Astrocyte (in vitro differentiated cells and primary cell): ENCODE measurements around the gene CNOT4. TPM values are rescaled to one million over a fixed set of nuclear protein-coding genes. Genes with fewer than 3 reads are reported as not detected.

Source experiments
- DNase-seq: peaks from one replicate; pipeline ENCODE4 v3.0.0-alpha.2; 2010; ENCODE audit warnings: low read depth
- FAIRE-seq: peaks from 2 replicates; lab custom pipeline; 2011; peaks lifted over from hg19 to GRCh38; lab: Jason Lieb, UNC
- H2AFZ ChIP-seq: 2 replicates; pipeline ENCODE4 v1.6.0; 2012; ENCODE audit warnings: low read depth, low read length, inconsistent platforms
- H3K27ac ChIP-seq: 2 replicates; pipeline ENCODE4 v1.5.1; 2011; ENCODE audit warnings: low read depth, low read length, inconsistent platforms
- H3K27me3 ChIP-seq: 2 replicates; pipeline ENCODE4 v1.6.0; 2011; ENCODE audit warnings: low read length, inconsistent platforms; ENCODE audit not compliant: insufficient read depth
- H3K36me3 ChIP-seq: 2 replicates; pipeline ENCODE4 v1.5.1; 2011; ENCODE audit warnings: low read length, inconsistent platforms; ENCODE audit not compliant: insufficient read depth
- H3K4me1 ChIP-seq: 2 replicates; pipeline ENCODE4 v1.5.1; 2011; ENCODE audit warnings: low read length, inconsistent platforms; ENCODE audit not compliant: insufficient read depth
- H3K4me2 ChIP-seq: 2 replicates; pipeline ENCODE4 v1.6.0; 2012; ENCODE audit warnings: low read length, inconsistent platforms
- H3K4me3 ChIP-seq: 2 replicates; pipeline ENCODE4 v1.5.1; 2011; ENCODE audit warnings: low read depth, mild to moderate bottlenecking, low read length, inconsistent platforms; ENCODE audit not compliant: insufficient read depth
- H3K79me2 ChIP-seq: 2 replicates; pipeline ENCODE4 v1.6.0; 2012; ENCODE audit warnings: mild to moderate bottlenecking, low read length, inconsistent platforms; ENCODE audit not compliant: insufficient read depth
- H3K9ac ChIP-seq: 2 replicates; pipeline ENCODE4 v1.6.0; 2012; ENCODE audit warnings: mild to moderate bottlenecking, low read length, inconsistent platforms
- H3K9me3 ChIP-seq: 2 replicates; pipeline ENCODE4 v1.5.1; 2012; ENCODE audit warnings: low read depth, mild to moderate bottlenecking, low read length, inconsistent platforms; ENCODE audit not compliant: insufficient read depth
- H4K20me1 ChIP-seq: 2 replicates; pipeline ENCODE4 v1.6.0; 2012; ENCODE audit warnings: low read length, inconsistent platforms; ENCODE audit not compliant: insufficient read depth
- H3K27ac Mint-ChIP-seq: one replicate; pipeline ENCODE4 v1.8.0; 2021; ENCODE audit warnings: mild to moderate bottlenecking, mixed read lengths; ENCODE audit not compliant: unreplicated experiment
- H3K27me3 Mint-ChIP-seq: one replicate; pipeline ENCODE4 v1.8.0; 2021; ENCODE audit warnings: low read depth, mixed read lengths; ENCODE audit not compliant: unreplicated experiment
- H3K36me3 Mint-ChIP-seq: one replicate; pipeline ENCODE4 v1.8.0; 2021; ENCODE audit warnings: low read depth, mixed read lengths; ENCODE audit not compliant: unreplicated experiment
- H3K4me1 Mint-ChIP-seq: one replicate; pipeline ENCODE4 v1.8.0; 2021; ENCODE audit warnings: low read depth, mixed read lengths; ENCODE audit not compliant: unreplicated experiment
- H3K4me3 Mint-ChIP-seq: one replicate; pipeline ENCODE4 v1.8.0; 2021; ENCODE audit warnings: mild to moderate bottlenecking, moderate library complexity, mixed read lengths; ENCODE audit not compliant: unreplicated experiment
- H3K9me3 Mint-ChIP-seq: one replicate; pipeline ENCODE4 v1.8.0; 2021; ENCODE audit warnings: mild to moderate bottlenecking, mixed read lengths; ENCODE audit not compliant: unreplicated experiment
- CTCF ChIP-seq: IDR thresholded peaks from 2 replicates; pipeline ENCODE4 v1.5.1; 2011; ENCODE audit warnings: low read depth, mild to moderate bottlenecking, inconsistent platforms, low read length, moderate library complexity; ENCODE audit not compliant: insufficient read depth
- EZH2 ChIP-seq: IDR thresholded peaks from 2 replicates; pipeline ENCODE4 v1.6.1; 2012; ENCODE audit warnings: mild to moderate bottlenecking, low read length, inconsistent platforms; ENCODE audit not compliant: insufficient read depth
- total RNA-seq: library from RNA; stranded (reverse); gene quantifications from 2 replicates; pipeline ENCODE4 v1.2.1, GENCODE V29; 2021

The CNOT4 gene
- total RNA-seq, 1 donor from 2014 or later, result 24.9 TPM

- H3K27me3 Mint-ChIP-seq, result no peaks in the 10 kb centered on the region
- H3K9ac ChIP-seq, result no peak overlapping the region
- no peak for TF ChIP-seq CTCF
- no peak for TF ChIP-seq EZH2
- no peaks in the 10 kb centered on the region for H3K9me3 Mint-ChIP-seq
- H3K9me3 ChIP-seq, result no peaks in the 10 kb centered on the region
- H3K4me3 Mint-ChIP-seq, result no peak overlapping the region
- no peak for FAIRE-seq
- no peaks in the 10 kb centered on the region for H3K4me1 ChIP-seq
- DNase-seq, result no peak
- no peak overlapping the region for H3K4me3 ChIP-seq
- H3K4me2 ChIP-seq, result peak overlapping the region; percentile 13
- H3K4me1 Mint-ChIP-seq, result peaks cover 5% of the 10 kb centered on the region
- no peak overlapping the region for H2AFZ ChIP-seq
- H3K79me2 ChIP-seq, result no peaks in the 10 kb centered on the region
- H3K27ac ChIP-seq, result no peak overlapping the region
- no peaks in the 10 kb centered on the region for H3K36me3 Mint-ChIP-seq
- no peak overlapping the region for H3K27ac Mint-ChIP-seq
- H3K27me3 ChIP-seq, result no peaks in the 10 kb centered on the region
- H4K20me1 ChIP-seq, result peaks cover 24% of the 10 kb centered on the region
- no peaks in the 10 kb centered on the region for H3K36me3 ChIP-seq
These were observed 123.7 kb downstream of the CNOT4 start for GRCh38 chr7:135386181-135386580.

- Mint-ChIP-seq H3K4me3 (no peak overlapping the region), H3K36me3 (no peaks in the 10 kb centered on the region), H3K4me1 (peaks cover 5% of the 10 kb centered on the region), H3K9me3 (no peaks in the 10 kb centered on the region), H3K27me3 (no peaks in the 10 kb centered on the region), H3K27ac (no peak overlapping the region)
- Histone ChIP-seq H2AFZ (no peak overlapping the region), H3K27me3 (no peaks in the 10 kb centered on the region), H4K20me1 (peaks cover 25% of the 10 kb centered on the region), H3K4me1 (no peaks in the 10 kb centered on the region), H3K79me2 (no peaks in the 10 kb centered on the region), H3K9ac (no peak overlapping the region), H3K27ac (no peak overlapping the region), H3K9me3 (no peaks in the 10 kb centered on the region), H3K36me3 (no peaks in the 10 kb centered on the region), H3K4me2 (no peak overlapping the region), H3K4me3 (no peak overlapping the region)
- DNase-seq, result peak; percentile 42
- FAIRE-seq, result no peak
- TF ChIP-seq CTCF (no peak), EZH2 (no peak)
These were observed 124.7 kb downstream of the CNOT4 start for GRCh38 chr7:135385209-135385608.

- no peaks in the 10 kb centered on the region for H3K27me3 Mint-ChIP-seq
- H3K4me1 Mint-ChIP-seq, result peaks cover 5% of the 10 kb centered on the region
These were observed 126.3 kb downstream of the CNOT4 start for GRCh38 chr7:135383525-135384175.

More at GRCh38 chr7:135383525-135384175, 126.3 kb downstream of the CNOT4 start:
- TF ChIP-seq CTCF, result no peak
- no peak for TF ChIP-seq EZH2
- no peak overlapping the region for H3K4me2 ChIP-seq
- FAIRE-seq, result no peak
- H2AFZ ChIP-seq, result no peak overlapping the region
- Mint-ChIP-seq H3K4me3 (no peak overlapping the region), H3K36me3 (no peaks in the 10 kb centered on the region), H3K27ac (no peak overlapping the region), H3K9me3 (no peaks in the 10 kb centered on the region)
- H3K36me3 ChIP-seq, result no peaks in the 10 kb centered on the region
- DNase-seq, result no peak
- peaks cover 29% of the 10 kb centered on the region for H4K20me1 ChIP-seq
- H3K27me3 ChIP-seq, result no peaks in the 10 kb centered on the region
- no peak overlapping the region for H3K27ac ChIP-seq
- no peaks in the 10 kb centered on the region for H3K79me2 ChIP-seq
- H3K9ac ChIP-seq, result no peak overlapping the region
- no peaks in the 10 kb centered on the region for H3K9me3 ChIP-seq
- H3K4me1 ChIP-seq, result no peaks in the 10 kb centered on the region
- H3K4me3 ChIP-seq, result no peak overlapping the region
